K562 (cell line): ENCODE results near the gene ATP13A2. TPM values are rescaled to one million over a fixed set of nuclear protein-coding genes. Genes with fewer than 3 reads are reported as not detected.

Experiments
- HNRNPL ChIP-seq: fragments of 200-400 bp; formaldehyde crosslinking; IDR thresholded peaks from 2 replicates; pipeline ENCODE4 v1.6.1; 2017; ENCODE audit warnings: low read depth, mild to moderate bottlenecking, low read length
- IRF2 ChIP-seq: sonication (generic); formaldehyde crosslinking; IDR thresholded peaks from 2 replicates; pipeline ENCODE4 v1.8.1; 2022; ENCODE audit warnings: mild to moderate bottlenecking, missing genetic modification reagents
- NCOA1 ChIP-seq: fragments of 450-650 bp; IDR thresholded peaks from 2 replicates; pipeline ENCODE4 v1.6.1; 2016; ENCODE audit warnings: low read depth
- PHF20 ChIP-seq: fragments of 450-650 bp; IDR thresholded peaks from 2 replicates; pipeline ENCODE4 v1.6.1; 2018; ENCODE audit not compliant: partially characterized antibody
- U2AF1 ChIP-seq: fragments of 200-400 bp; formaldehyde crosslinking; optimal IDR thresholded peaks from 2 replicates; pipeline ENCODE3; 2017; ENCODE audit warnings: mild to moderate bottlenecking, low read depth, low read length, moderate library complexity
- ZKSCAN3 ChIP-seq: fragments of 250-450 bp; sonication (Bioruptor Pico); IDR thresholded peaks from 2 replicates; pipeline ENCODE4 v1.4.0; 2020
- ZNF146 ChIP-seq: IDR thresholded peaks from one replicate; pipeline ENCODE4 v1.6.1; 2018; ENCODE audit warnings: missing compliant biosample characterization; ENCODE audit not compliant: unreplicated experiment
- polyA plus RNA-seq, 8 experiments: library from polyadenylated mRNA; depleted of rRNA in 4 of 8; stranded (reverse) in 5 of 8; unstranded in 3 of 8; fragments of >200 nt; fragmentation: Nextera tagmentation in 2 of 8; fragmentation: Illumina TruSeq in 1 of 8; extraction: Ambion mirVana in 2 of 8; extraction: Trizol in 1 of 8; gene quantifications; 2 replicates each; pipeline versions ENCODE4 v1.2.1 to v1.2.3, GENCODE V29; 2011 to 2014; ENCODE audit warnings: inconsistent platforms in 1 of 8, missing spikeins in 1 of 8
- total RNA-seq, 7 experiments: library from RNA; depleted of rRNA in 6 of 7; stranded (reverse); fragments of >200 nt in 6 of 7; fragmentation: Illumina TruSeq in 2 of 7; extraction: Trizol in 2 of 7; gene quantifications; 2 replicates each; pipeline versions ENCODE4 v1.2.1 to v1.2.3, GENCODE V29; 2011 to 2021; ENCODE audit warnings: low replicate concordance in 1 of 7
- TF ChIP-seq, protein P1 (sequence below): fragments of 450-650 bp; IDR thresholded peaks from 2 replicates; pipeline ENCODE4 v1.6.1; 2017; ENCODE audit warnings: antibody characterized with exemption, mild to moderate bottlenecking
- TF ChIP-seq, protein P2 (sequence below): fragments of 450-650 bp; formaldehyde crosslinking; IDR thresholded peaks from 2 replicates; pipeline ENCODE4 v1.4.0; 2020; ENCODE audit warnings: mild to moderate bottlenecking, moderate library complexity
- TF ChIP-seq, protein P3 (sequence below), 2 experiments: fragments of 200-800 bp in 1 of 2; sonication (Bioruptor generic) in 1 of 2; sonication (generic) in 1 of 2; formaldehyde crosslinking in 1 of 2; IDR thresholded peaks in 1 of 2; conservative IDR thresholded peaks in 1 of 2; 2 replicates each; pipeline versions ENCODE4 v1.5.0 to v1.6.1; 2016 to 2020; ENCODE audit warnings: missing compliant biosample characterization in 1 of 2, missing genetic modification characterization in 1 of 2, missing genetic modification reagents in 1 of 2
- TF ChIP-seq, protein P4 (sequence below): fragments of 450-650 bp; conservative IDR thresholded peaks from 2 replicates; pipeline ENCODE4 v1.6.1; 2016; ENCODE audit warnings: missing genetic modification characterization, low read depth, mild to moderate bottlenecking, control low read depth, missing compliant biosample characterization

The ATP13A2 gene
- total and polyA plus RNA-seq, 9 of the 15 experiments (the other 6 are each of a cell fraction or from before 2014, with no cell fraction given): 0.36 to 56.3 (median 16.3) TPM

DNA sequence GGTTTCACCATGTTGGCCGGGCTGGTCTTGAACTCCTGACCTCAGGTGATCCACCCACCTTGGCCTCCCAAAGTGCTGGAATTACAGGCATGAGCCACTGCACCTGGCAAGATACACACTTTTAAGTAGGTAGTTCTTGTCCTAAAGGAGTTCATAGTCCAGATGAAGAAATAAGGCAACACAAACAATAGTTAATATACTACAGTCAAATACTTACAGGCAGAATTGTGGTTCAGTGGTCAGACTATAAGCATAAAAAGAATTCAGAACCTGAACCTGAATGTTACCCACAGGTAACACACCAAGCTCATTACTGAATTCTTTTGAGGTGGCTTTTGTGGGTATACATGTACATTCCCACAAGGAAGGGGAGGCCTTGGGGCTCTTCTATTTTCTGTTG lies 40.3 kb upstream of the ATP13A2 start (continued):
- TF ChIP-seq, protein P1, sequence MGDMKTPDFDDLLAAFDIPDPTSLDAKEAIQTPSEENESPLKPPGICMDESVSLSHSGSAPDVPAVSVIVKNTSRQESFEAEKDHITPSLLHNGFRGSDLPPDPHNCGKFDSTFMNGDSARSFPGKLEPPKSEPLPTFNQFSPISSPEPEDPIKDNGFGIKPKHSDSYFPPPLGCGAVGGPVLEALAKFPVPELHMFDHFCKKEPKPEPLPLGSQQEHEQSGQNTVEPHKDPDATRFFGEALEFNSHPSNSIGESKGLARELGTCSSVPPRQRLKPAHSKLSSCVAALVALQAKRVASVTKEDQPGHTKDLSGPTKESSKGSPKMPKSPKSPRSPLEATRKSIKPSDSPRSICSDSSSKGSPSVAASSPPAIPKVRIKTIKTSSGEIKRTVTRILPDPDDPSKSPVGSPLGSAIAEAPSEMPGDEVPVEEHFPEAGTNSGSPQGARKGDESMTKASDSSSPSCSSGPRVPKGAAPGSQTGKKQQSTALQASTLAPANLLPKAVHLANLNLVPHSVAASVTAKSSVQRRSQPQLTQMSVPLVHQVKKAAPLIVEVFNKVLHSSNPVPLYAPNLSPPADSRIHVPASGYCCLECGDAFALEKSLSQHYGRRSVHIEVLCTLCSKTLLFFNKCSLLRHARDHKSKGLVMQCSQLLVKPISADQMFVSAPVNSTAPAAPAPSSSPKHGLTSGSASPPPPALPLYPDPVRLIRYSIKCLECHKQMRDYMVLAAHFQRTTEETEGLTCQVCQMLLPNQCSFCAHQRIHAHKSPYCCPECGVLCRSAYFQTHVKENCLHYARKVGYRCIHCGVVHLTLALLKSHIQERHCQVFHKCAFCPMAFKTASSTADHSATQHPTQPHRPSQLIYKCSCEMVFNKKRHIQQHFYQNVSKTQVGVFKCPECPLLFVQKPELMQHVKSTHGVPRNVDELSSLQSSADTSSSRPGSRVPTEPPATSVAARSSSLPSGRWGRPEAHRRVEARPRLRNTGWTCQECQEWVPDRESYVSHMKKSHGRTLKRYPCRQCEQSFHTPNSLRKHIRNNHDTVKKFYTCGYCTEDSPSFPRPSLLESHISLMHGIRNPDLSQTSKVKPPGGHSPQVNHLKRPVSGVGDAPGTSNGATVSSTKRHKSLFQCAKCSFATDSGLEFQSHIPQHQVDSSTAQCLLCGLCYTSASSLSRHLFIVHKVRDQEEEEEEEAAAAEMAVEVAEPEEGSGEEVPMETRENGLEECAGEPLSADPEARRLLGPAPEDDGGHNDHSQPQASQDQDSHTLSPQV: no peak
- TF ChIP-seq NCOA1 (no peak), ZNF146 (CRISPR knock-in tag) (no peak), IRF2 (no peak), U2AF1 (no peak), HNRNPL (no peak), ZKSCAN3 (no peak), PHF20 (no peak)
- TF ChIP-seq, protein P2, sequence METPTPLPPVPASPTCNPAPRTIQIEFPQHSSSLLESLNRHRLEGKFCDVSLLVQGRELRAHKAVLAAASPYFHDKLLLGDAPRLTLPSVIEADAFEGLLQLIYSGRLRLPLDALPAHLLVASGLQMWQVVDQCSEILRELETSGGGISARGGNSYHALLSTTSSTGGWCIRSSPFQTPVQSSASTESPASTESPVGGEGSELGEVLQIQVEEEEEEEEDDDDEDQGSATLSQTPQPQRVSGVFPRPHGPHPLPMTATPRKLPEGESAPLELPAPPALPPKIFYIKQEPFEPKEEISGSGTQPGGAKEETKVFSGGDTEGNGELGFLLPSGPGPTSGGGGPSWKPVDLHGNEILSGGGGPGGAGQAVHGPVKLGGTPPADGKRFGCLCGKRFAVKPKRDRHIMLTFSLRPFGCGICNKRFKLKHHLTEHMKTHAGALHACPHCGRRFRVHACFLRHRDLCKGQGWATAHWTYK (CRISPR knock-in tag): no peak
- TF ChIP-seq, protein P3, sequence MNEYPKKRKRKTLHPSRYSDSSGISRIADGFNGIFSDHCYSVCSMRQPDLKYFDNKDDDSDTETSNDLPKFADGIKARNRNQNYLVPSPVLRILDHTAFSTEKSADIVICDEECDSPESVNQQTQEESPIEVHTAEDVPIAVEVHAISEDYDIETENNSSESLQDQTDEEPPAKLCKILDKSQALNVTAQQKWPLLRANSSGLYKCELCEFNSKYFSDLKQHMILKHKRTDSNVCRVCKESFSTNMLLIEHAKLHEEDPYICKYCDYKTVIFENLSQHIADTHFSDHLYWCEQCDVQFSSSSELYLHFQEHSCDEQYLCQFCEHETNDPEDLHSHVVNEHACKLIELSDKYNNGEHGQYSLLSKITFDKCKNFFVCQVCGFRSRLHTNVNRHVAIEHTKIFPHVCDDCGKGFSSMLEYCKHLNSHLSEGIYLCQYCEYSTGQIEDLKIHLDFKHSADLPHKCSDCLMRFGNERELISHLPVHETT (CRISPR knock-in tag; conservative IDR thresholded peaks at IDR 0.05 in 1 of 2, IDR thresholded peaks at IDR 0.05 in 1 of 2): no peak
- TF ChIP-seq, protein P4, sequence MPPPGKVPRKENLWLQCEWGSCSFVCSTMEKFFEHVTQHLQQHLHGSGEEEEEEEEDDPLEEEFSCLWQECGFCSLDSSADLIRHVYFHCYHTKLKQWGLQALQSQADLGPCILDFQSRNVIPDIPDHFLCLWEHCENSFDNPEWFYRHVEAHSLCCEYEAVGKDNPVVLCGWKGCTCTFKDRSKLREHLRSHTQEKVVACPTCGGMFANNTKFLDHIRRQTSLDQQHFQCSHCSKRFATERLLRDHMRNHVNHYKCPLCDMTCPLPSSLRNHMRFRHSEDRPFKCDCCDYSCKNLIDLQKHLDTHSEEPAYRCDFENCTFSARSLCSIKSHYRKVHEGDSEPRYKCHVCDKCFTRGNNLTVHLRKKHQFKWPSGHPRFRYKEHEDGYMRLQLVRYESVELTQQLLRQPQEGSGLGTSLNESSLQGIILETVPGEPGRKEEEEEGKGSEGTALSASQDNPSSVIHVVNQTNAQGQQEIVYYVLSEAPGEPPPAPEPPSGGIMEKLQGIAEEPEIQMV (tag): no peak
